Loucy (cell line): Measurements from ENCODE around the gene CLCA1.

Source experiments
- CTCF ChIP-seq: fragments of 200-600 bp; sonication (generic); conservative IDR thresholded peaks from 2 replicates; pipeline ENCODE4 v1.5.1; 2014; ENCODE audit warnings: mild to moderate bottlenecking, antibody characterized with exemption, low read length
- EZH2phosphoT487 ChIP-seq: fragments of 200-600 bp; IDR thresholded peaks from 2 replicates; pipeline ENCODE4 v1.6.1; 2018; ENCODE audit warnings: antibody characterized with exemption, mild to moderate bottlenecking, moderate library complexity, borderline replicate concordance

DNA sequence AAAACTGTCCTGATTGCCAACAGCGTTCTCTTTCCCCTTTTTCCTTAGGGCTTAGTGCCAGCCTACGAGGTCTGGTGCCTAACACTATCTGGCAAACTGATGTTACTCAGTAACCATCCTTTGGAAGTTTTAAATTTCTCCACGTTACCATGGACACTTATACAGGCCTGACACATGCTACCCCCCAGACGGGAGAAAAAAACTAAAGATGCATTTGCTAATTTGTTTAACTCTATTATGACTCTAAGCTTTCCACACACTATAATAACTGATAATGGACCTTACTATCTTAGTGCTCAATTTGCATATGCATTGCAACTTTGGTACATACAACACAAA lies 36.8 kb downstream of the CLCA1 start:
- TF ChIP-seq CTCF (no peak), EZH2phosphoT487 (no peak)
